Stimulated activated naive CD8-positive, alpha-beta T cell treated with anti-CD3 and anti-CD28 coated beads, Interleukin-15, amount 100 ng/mL, for 72 hours (primary cell): ENCODE measurements around the gene TMEM131L.
"Not testable (repeated sequence)": the region's sequence is repeated elsewhere in the genome, so short reads cannot be mapped to it uniquely, and the experiment has no call there.

Source experiments
- ATAC-seq: fragments of 150-1000 bp; cut with Tn5 transposase; 2 replicates; pipeline ENCODE4 v1.10.0; 2021; ENCODE audit warnings: mild to moderate bottlenecking, moderate library complexity
- DNase-seq, 2 donors: peaks; one replicate each; pipeline ENCODE4 v3.0.0; 2021 to 2022
- H3K27ac Mint-ChIP-seq, 2 donors: one replicate each; pipeline ENCODE4 v1.8.0; 2022; ENCODE audit warnings: mild to moderate bottlenecking in 2 of 2, mixed read lengths in 2 of 2, moderate library complexity in 2 of 2
- H3K27me3 Mint-ChIP-seq: one replicate; pipeline ENCODE4 v1.8.0; 2022; ENCODE audit warnings: mixed read lengths
- H3K4me1 Mint-ChIP-seq: one replicate; pipeline ENCODE4 v1.8.0; 2022; ENCODE audit warnings: mild to moderate bottlenecking, mixed read lengths
- H3K4me3 Mint-ChIP-seq, 2 donors: one replicate each; pipeline ENCODE4 v1.8.0; 2022; ENCODE audit warnings: mild to moderate bottlenecking in 2 of 2, mixed read lengths in 2 of 2, moderate library complexity in 1 of 2
- H3K9me3 Mint-ChIP-seq, 2 donors: one replicate each; pipeline ENCODE4 v1.8.0; 2022; ENCODE audit warnings: mixed read lengths in 2 of 2

TMEM131L gene

DNA sequence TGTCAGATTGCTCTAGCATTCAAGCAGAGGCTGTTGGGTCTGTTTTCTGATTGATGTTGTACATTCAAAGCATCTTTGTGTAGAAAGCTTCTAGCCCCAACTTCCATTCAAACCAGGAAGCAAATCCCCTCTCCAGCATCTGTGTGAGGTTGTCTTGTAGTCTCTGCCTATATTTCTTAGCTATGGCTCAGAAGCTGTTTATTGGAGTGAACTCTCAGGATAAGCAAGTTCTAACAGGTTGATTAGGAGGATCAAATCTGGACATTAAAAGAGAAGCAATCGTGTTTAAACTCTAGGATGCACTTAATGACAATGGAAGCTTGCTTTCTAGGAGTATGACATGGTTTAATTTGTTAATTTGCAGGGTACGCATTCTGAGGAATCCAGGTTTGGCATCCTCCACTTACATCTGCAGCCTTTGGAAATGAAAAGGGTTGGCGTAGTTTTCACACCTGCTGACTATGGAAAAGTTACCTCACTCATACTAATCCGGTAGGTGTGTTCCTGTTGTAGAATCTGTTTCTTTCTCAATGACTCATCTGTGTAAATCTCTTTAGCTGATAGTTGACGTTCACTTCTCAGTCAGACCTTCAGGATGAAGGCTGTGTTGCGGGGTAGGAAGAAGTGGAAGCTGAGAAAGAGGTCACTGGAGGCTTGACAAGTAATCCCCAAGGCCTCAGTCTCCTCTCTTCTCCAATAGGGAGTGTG, 129.9 kb downstream of the TMEM131L start:
- Mint-ChIP-seq H3K27me3 (no peaks in the 10 kb centered on the region), H3K9me3 (no peaks in the 10 kb centered on the region), H3K4me1 (peaks cover 15% of the 10 kb centered on the region), H3K4me3 (no peak overlapping the region), H3K27ac (no peak overlapping the region)
- ATAC-seq (peak; percentile 76), DNase-seq (no peak)

DNA sequence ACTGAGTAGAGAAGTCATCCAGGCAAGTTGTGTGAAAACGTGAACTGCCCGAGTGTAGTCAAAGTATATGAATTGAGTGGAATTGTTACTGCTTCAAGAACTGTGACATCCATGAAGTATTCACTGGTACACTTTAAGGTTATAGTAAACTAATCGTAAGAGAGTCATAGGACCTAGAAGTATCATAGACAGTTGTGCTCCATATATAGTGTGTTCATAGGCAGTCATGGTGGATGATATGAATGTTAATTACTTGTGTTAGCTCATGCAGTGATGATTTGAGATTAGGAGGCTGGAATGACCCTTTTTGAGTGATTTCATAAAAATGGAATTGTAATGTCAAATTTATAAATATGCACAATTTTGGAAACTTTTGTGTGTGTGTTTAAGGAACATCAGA, 136.6 kb downstream of the TMEM131L start:
- no peaks in the 10 kb centered on the region for H3K27me3 Mint-ChIP-seq
- no peak for DNase-seq
- H3K9me3 Mint-ChIP-seq: no peaks in the 10 kb centered on the region
- H3K27ac Mint-ChIP-seq: peak overlapping the region; percentile 15 to 57
- peaks cover 31% of the 10 kb centered on the region for H3K4me1 Mint-ChIP-seq
- ATAC-seq: peak; percentile 59
- H3K4me3 Mint-ChIP-seq: no peak overlapping the region

DNA sequence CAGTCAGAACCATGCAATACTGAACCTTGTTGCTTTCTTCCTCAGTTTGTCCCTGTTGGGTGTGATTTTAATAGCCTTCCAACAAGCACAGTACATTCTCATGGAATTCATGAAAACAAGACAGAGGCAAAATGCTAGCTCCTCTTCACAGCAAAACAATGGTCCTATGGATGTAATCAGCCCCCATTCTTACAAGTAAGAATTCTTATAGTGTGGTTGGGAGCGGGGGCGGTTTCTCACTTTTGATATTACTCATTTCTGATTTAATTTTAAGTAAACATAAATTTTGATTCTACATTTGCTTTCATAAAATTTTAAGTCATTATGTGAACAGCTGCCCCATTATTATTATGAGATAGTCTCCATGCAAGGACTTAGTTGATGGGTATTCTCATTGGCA, 137.1 kb downstream of the TMEM131L start:
- H3K4me1 Mint-ChIP-seq: peaks cover 31% of the 10 kb centered on the region
- no peaks in the 10 kb centered on the region for H3K27me3 Mint-ChIP-seq
- peak overlapping the region; percentile 47 to 57 for H3K27ac Mint-ChIP-seq
- peak; percentile 77 for ATAC-seq
- H3K4me3 Mint-ChIP-seq: peak overlapping the region in 1 of 2 donors; percentile 18
- H3K9me3 Mint-ChIP-seq: no peaks in the 10 kb centered on the region
- peak; percentile 25 to 29 for DNase-seq

DNA sequence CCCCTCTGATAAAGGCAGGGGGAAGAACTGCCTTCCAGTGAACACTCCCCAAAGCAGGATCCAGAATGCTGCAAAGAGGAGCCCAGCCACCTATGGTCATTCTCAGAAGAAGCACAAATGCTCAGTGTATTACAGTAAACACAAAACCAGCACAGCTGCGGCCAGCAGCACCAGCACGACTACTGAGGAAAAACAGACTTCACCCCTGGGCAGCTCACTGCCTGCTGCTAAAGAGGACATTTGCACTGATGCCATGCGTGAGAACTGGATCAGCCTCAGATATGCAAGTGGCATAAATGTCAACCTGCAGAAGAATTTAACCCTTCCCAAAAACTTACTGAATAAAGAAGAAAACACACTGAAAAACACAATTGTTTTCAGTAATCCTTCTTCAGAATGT, 137.7 kb downstream of the TMEM131L start:
- Mint-ChIP-seq H3K27ac (peak overlapping the region in 1 of 2 donors; percentile 57), H3K27me3 (no peaks in the 10 kb centered on the region), H3K9me3 (no peaks in the 10 kb centered on the region), H3K4me1 (peaks cover 33% of the 10 kb centered on the region), H3K4me3 (no peak overlapping the region)
- ATAC-seq (no peak), DNase-seq (no peak)

DNA sequence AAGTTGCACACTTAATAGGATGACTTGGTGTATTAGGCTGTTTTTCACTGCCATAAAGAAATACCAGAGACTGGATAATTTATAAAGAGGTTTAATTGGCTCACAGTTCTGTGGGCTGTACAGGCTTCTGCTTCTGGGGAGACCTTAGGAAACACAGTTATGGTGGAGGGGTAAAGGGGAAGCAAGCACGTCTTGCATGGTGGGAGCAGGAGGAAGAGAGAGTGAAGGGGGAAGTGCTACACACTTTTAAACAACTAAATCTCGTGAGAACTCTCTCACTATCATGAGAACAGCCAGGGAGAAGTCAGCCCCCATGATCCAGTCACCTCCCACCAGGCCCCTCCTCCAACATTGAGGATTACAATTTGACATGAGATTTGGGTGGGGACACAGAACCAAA, 142.9 kb downstream of the TMEM131L start:
- H3K4me3 Mint-ChIP-seq, DNase-seq, H3K9me3 Mint-ChIP-seq, ATAC-seq, H3K27me3 Mint-ChIP-seq: not testable (repeated sequence)
- Mint-ChIP-seq H3K27ac (peak overlapping the region; percentile 8 to 93), H3K4me1 (peaks cover 32% of the 10 kb centered on the region)

DNA sequence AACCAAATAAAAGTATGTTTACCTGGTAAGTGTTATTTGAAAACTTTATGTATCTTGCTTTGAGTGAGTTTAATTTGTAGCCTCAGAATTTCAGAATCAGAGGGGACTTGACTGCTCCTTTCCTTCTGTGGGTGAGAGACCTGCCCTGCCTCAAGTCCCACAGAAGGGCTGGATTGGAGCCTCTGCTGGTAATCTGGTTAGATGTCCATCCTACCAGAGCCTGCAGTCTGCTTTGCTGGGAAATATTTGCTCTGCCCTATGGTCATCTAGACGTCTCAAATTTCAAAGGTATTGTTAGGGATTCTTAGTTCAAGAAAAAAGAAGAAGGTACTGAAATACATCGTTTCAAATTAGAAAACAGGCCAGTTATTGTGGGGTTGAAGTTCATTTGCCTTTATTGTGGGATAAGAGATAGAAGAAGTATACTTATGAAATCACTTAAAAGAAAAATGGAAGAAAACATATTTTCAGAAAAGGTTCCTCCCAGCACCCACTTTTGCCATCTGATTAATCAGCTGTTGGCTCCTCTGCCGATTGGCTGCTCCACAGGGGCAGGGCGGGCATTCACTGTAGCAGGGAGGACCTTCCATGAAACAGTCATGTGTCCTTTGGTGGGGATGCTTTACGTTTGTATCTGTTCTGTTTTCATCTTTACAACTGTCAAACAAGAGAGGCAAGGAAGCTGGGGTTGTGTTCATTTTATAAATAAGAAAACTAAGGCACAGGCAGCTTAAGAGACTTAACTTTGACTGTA, 144.6 kb downstream of the TMEM131L start:
- Mint-ChIP-seq H3K4me3 (no peak overlapping the region), H3K27ac (peak overlapping the region in 1 of 2 donors; percentile 23), H3K27me3 (no peaks in the 10 kb centered on the region), H3K4me1 (peaks cover 45% of the 10 kb centered on the region), H3K9me3 (no peaks in the 10 kb centered on the region)
- ATAC-seq (no peak), DNase-seq (no peak)

DNA sequence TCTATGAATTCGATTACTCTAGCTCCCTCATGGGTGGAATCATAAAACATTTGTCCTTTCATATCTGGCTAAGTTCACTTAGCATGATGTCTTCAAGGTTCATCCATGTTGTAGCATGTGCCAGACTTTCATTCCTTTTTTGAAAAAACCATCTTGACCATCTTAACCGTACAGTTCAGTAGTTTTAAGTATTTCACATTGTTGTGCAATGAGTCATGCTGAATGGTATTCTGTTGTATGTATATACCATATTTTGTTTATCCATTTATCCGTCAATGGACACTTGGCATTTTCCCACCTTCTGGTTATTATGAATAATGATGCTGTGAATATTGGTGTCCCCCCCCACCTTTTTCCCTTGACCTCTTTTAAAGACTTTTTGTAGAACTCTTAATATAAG, 145.5 kb downstream of the TMEM131L start:
- DNase-seq (no peak), ATAC-seq (no peak)
- Mint-ChIP-seq H3K27ac (no peak overlapping the region), H3K9me3 (no peaks in the 10 kb centered on the region), H3K27me3 (no peaks in the 10 kb centered on the region), H3K4me1 (peaks cover 46% of the 10 kb centered on the region), H3K4me3 (no peak overlapping the region)

DNA sequence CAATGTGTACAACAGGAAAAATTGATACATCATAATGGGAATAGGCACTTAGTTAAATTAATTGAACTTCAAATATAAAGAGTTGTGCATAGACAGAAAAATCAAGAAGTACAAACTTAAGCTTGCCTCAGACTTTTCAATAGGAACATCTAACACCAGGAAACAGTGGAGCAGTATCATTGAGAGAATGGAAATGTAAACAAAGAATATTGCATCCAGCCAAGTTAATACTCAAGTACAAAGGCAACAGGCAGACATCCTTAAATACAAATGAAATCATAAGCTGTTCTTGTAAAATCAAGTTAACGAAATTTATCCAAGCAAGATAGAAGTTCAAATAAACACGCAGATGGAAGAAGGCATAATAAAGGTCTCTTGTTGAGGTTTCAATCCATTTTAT, 146.7 kb downstream of the TMEM131L start:
- ATAC-seq (no peak), DNase-seq (no peak)
- H3K27ac Mint-ChIP-seq: no peak overlapping the region
- H3K27me3 Mint-ChIP-seq: no peaks in the 10 kb centered on the region
- H3K4me3 Mint-ChIP-seq: no peak overlapping the region
- H3K4me1 Mint-ChIP-seq: peaks cover 52% of the 10 kb centered on the region
- peaks cover 0 to 4% of the 10 kb centered on the region in 2 donors for H3K9me3 Mint-ChIP-seq

DNA sequence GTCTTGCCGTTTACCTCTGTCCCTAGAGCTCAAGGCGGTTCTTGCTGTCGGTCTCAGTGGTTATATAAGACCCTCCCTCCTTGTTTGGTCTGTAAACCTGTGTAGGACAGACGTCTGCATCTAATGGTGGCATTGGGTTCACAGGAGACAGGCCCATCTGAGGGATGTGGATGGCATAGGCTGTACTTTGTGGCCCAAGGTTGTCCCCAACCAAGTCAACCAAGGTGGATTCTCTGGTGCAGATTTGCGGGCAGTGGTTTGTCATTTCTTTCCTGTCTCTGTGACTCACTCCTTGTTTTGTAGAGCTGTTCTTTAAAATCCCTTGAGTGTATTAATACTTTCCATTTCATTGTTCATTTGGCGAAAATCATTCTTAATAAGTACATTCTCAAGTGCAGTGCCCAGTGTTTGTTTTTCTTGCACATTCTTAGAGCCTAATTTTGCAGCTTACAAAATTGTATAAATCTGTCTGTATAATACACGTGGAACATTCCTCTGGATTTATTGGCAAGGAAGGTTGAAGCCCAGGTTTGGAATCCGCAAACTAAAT, 149.9 kb downstream of the TMEM131L start:
- peak; percentile 39 to 76 for DNase-seq
- Mint-ChIP-seq H3K27me3 (no peaks in the 10 kb centered on the region), H3K27ac (peak overlapping the region; percentile 67 to 83)

DNA sequence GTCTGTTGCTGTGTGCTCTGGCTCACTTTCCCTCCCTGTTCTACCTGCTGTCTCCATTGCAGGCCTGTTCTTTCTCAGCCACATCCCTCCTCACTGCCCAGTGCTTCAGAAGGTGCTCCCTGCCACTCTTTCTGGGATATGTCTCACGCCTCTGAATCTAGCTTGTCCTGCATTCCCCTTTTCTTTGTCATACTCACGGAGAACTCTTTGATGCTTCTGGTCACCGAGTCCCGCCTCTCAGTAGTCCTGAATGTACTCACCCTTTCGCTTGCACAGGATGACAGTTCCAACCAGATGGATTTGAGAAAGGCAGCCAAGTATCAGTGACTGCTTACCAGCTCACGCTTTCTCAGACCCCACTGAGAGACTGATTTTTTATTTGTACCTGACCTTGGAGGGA, 152.7 kb downstream of the TMEM131L start:
- no peaks in the 10 kb centered on the region for H3K27me3 Mint-ChIP-seq
- ATAC-seq: no peak
- DNase-seq: no peak
- peak overlapping the region in 1 of 2 donors; percentile 64 for H3K27ac Mint-ChIP-seq
- H3K4me1 Mint-ChIP-seq: peaks cover 59% of the 10 kb centered on the region
- no peak overlapping the region for H3K4me3 Mint-ChIP-seq
- peaks cover 0 to 4% of the 10 kb centered on the region in 2 donors for H3K9me3 Mint-ChIP-seq

More for the DNA sequence above, 149.9 kb downstream of the TMEM131L start:
- H3K4me3 Mint-ChIP-seq: peak overlapping the region; percentile 0 to 23
- peak; percentile 99 for ATAC-seq
- H3K9me3 Mint-ChIP-seq: peaks cover 0 to 4% of the 10 kb centered on the region in 2 donors
- peaks cover 41% of the 10 kb centered on the region for H3K4me1 Mint-ChIP-seq

DNA sequence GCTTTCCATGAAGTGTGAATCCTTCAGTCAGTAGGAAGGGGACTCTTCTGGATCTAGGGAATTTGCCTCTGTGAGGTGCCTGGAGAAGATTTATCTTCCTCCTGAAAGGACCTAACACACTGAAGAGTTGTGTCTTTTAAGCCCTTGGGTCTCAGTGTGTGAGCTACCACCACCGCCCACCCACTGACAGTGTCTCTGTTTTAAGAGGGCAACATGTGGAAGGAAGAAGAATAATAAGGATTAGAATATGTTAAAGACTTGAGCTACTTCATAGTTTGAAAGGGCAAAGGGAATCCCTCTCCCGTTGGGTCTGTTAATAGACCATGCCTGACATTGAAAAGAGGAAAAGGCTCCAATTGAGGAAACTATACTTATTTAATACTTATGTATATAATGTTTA, 153.7 kb downstream of the TMEM131L start:
- DNase-seq: no peak
- Mint-ChIP-seq H3K4me1 (peaks cover 49% of the 10 kb centered on the region), H3K27me3 (no peaks in the 10 kb centered on the region)

DNA sequence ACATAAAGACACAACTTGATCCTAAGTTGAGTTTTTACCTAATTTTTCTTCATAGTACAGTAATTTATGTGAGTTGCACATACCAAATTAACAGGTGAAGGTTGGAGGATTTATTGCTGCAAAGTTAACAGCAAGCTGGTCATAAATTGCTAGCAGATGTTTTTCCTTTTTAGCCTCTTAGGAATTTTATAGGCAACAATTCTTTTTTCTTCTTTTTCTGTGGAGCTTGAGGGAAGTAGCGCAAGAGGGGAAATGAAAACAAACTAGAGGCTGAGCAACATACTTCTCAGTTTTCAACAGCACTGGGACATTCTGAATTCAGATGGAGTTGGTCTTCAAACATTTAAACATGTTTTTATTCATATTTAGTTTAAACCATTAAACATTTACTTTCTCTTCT, 154.2 kb downstream of the TMEM131L start:
- ATAC-seq (no peak), DNase-seq (no peak)
- Mint-ChIP-seq H3K9me3 (peaks cover 0 to 4% of the 10 kb centered on the region in 2 donors), H3K27ac (peak overlapping the region in 1 of 2 donors; percentile 87), H3K27me3 (no peaks in the 10 kb centered on the region), H3K4me3 (no peak overlapping the region), H3K4me1 (peaks cover 44% of the 10 kb centered on the region)

More for the DNA sequence above, 153.7 kb downstream of the TMEM131L start:
- H3K9me3 Mint-ChIP-seq: peaks cover 0 to 4% of the 10 kb centered on the region in 2 donors
- no peak overlapping the region for H3K4me3 Mint-ChIP-seq
- no peak for ATAC-seq
- peak overlapping the region in 1 of 2 donors; percentile 35 for H3K27ac Mint-ChIP-seq

DNA sequence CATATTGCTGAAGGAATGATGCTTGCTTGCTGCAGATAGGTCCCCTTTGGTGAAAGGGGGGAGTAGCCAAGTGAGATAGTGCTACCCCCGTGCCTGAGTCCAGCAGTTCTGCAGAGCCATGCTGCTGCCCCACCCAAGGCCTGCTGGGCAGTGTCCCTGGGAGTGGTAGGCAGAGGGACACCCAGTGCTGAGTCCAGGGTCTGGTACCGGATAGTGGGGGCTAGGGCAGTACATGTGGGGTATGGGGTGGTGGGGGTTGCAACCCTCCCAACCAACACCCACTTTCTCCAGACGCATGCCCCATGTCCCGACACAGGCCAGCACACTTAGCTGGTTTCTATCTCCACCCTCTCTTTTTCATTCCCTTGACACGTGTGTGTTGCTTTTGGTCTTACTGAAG, 155.9 kb downstream of the TMEM131L start:
- ATAC-seq: peak; percentile 49
- H3K27ac Mint-ChIP-seq: peak overlapping the region; percentile 2 to 69
- no peaks in the 10 kb centered on the region for H3K27me3 Mint-ChIP-seq
- no peak overlapping the region for H3K4me3 Mint-ChIP-seq
- peaks cover 0 to 2% of the 10 kb centered on the region in 2 donors for H3K9me3 Mint-ChIP-seq
- no peak for DNase-seq
- peaks cover 29% of the 10 kb centered on the region for H3K4me1 Mint-ChIP-seq

DNA sequence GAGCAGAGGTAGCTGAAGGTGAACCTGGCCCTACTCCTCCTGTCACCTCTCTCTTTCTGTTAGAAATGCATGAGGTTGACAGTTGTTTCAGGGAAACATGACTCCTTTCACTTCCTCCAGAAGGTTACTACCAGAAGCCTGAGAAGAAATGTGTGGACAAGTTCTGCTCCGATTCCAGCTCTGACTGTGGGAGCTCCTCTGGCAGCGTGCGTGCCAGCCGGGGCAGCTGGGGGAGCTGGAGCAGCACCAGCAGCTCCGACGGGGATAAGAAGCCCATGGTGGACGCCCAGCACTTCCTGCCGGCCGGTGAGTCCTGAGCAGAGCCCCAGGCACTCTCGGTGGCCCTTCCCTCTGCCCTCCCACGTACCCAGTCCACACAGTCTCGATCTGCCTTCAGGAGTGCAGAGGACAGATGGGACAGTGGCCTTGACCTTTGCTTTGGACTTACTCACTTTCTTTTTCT, 156.6 kb downstream of the TMEM131L start:
- ATAC-seq (no peak), DNase-seq (no peak)
- no peaks in the 10 kb centered on the region for H3K9me3 Mint-ChIP-seq
- peaks cover 27% of the 10 kb centered on the region for H3K4me1 Mint-ChIP-seq
- no peak overlapping the region for H3K4me3 Mint-ChIP-seq
- peak overlapping the region; percentile 2 to 72 for H3K27ac Mint-ChIP-seq
- H3K27me3 Mint-ChIP-seq: no peaks in the 10 kb centered on the region

DNA sequence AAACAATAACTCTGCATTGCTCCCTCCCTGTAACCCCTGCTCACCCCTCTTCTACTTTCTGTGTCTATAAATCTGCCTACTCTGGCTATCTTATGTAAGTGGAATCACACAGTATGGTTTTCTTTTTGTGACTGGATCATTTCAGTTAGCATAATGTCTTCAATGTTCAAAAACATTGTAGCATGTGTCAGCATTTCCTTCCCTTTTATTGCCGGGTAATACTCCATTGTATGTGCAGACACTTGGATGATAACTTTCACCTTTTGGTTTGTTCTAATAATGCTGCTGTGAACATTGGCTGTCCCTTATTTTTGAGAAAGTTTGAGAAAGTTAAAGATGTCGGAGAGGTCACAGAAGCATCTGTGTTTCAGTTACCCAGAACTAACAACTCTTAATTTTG, 157.3 kb downstream of the TMEM131L start:
- H3K27ac Mint-ChIP-seq: peak overlapping the region in 1 of 2 donors; percentile 72
- H3K9me3 Mint-ChIP-seq: no peaks in the 10 kb centered on the region
- peaks cover 27% of the 10 kb centered on the region for H3K4me1 Mint-ChIP-seq
- no peak overlapping the region for H3K4me3 Mint-ChIP-seq
- H3K27me3 Mint-ChIP-seq: no peaks in the 10 kb centered on the region
- DNase-seq (no peak), ATAC-seq (no peak)
